ENCODE data around the gene AMBRA1.

DNA sequence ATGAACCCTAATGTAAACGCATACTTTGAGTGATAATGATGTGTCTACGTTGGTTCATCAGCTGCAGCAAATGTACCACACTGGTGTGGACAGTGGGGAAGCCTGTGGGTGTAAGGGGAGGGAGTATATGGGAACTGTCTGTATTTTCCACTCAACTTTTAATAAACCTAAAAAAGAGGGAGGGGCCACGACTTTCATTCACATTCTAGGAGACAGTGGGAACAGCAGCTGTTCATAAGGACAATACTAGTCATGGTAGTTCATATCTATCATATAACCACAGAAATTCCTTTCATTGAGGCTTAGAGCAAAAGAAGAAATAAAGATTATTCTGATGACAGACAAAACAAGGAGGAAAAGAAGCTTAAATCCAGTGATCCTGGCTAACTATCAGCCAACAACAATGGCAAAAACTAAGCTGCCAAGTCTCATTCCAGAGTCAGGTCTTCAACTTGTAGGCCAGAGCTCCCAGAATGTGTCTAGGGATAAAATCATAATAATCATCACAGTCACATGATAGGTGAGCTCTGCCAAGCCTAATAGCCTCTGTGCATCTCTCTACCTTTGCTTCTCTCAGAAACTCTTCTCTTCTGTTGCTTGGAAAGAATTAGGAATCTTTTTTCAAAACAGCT lies 142.9 kb downstream of the AMBRA1 start:
- TF ChIP-seq, protein P1, sequence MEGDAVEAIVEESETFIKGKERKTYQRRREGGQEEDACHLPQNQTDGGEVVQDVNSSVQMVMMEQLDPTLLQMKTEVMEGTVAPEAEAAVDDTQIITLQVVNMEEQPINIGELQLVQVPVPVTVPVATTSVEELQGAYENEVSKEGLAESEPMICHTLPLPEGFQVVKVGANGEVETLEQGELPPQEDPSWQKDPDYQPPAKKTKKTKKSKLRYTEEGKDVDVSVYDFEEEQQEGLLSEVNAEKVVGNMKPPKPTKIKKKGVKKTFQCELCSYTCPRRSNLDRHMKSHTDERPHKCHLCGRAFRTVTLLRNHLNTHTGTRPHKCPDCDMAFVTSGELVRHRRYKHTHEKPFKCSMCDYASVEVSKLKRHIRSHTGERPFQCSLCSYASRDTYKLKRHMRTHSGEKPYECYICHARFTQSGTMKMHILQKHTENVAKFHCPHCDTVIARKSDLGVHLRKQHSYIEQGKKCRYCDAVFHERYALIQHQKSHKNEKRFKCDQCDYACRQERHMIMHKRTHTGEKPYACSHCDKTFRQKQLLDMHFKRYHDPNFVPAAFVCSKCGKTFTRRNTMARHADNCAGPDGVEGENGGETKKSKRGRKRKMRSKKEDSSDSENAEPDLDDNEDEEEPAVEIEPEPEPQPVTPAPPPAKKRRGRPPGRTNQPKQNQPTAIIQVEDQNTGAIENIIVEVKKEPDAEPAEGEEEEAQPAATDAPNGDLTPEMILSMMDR (IDR thresholded peaks at IDR 0.05), result no peak
- TF ChIP-seq POLR2AphosphoS5 (IDR thresholded peaks at IDR 0.05) (no peak), EP300 (IDR thresholded peaks at IDR 0.05) (no peak), POLR2A (IDR thresholded peaks at IDR 0.05) (no peak)

Data from upper lobe of left lung (tissue), 4 donors.